ENCODE measurements around the gene ZFYVE16. TPM values are rescaled to one million over a fixed set of nuclear protein-coding genes. Genes with fewer than 3 reads are reported as not detected.
"Not testable (repeated sequence)": the region's sequence is repeated elsewhere in the genome, so short reads cannot be mapped to it uniquely, and the experiment has no call there.

ZFYVE16 gene
- total RNA-seq, 4 donors from 2014 or later = 18.2 to 32.2 (median 28.8) TPM

DNA sequence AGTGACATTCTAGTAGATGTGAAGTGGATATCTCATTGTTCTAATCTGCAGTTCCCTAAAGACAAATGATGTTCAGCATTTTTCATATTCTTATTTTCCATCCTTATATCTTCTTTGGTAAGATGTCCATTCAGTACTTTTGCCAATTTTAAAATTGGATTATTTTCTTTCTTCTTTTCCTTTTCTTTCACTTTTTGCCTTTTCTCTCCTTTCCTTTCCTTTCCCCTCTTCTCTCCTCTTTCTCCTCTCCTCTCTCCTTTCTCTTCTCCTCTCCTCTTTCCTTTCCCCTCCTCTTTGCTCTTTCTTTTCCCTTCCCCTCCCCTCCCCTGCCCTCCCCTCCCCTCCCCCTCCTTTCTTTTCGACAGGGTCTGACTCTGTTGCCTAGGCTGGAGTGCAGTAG, 10.1 kb downstream of the ZFYVE16 start:
- no peak overlapping the region for H3K4me3 ChIP-seq
- no peaks in the 10 kb centered on the region for H3K36me3 ChIP-seq
- no peaks in the 10 kb centered on the region for H3K4me1 ChIP-seq
- DNase-seq = no peak
- TF ChIP-seq, protein P1, sequence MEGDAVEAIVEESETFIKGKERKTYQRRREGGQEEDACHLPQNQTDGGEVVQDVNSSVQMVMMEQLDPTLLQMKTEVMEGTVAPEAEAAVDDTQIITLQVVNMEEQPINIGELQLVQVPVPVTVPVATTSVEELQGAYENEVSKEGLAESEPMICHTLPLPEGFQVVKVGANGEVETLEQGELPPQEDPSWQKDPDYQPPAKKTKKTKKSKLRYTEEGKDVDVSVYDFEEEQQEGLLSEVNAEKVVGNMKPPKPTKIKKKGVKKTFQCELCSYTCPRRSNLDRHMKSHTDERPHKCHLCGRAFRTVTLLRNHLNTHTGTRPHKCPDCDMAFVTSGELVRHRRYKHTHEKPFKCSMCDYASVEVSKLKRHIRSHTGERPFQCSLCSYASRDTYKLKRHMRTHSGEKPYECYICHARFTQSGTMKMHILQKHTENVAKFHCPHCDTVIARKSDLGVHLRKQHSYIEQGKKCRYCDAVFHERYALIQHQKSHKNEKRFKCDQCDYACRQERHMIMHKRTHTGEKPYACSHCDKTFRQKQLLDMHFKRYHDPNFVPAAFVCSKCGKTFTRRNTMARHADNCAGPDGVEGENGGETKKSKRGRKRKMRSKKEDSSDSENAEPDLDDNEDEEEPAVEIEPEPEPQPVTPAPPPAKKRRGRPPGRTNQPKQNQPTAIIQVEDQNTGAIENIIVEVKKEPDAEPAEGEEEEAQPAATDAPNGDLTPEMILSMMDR (IDR thresholded peaks at IDR 0.05) = no peak
- H3K27me3 ChIP-seq = no peaks in the 10 kb centered on the region
- H3K27ac ChIP-seq = no peak overlapping the region
- H3K9me3 ChIP-seq = peaks cover 0 to 2% (median 0%) of the 10 kb centered on the region in 4 donors

DNA sequence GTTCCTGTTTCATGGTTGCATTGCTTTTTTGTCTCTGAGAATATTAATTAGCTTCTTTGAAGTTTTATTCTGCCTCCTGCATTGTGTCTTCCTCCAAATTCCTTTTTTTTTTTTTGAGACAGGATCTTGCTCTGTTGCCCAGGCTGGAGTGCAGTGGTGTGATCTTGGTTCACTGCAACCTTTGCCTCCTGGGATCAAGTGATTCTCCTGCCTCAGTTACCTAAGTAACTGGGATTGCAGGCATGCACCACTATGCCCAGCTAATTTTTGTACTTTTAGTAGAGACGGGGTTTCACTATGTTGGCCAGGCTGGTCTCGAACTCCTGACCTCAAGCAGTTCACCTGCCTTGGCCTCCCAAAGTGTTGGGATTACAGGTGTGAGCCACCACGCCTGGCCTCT, 16.5 kb downstream of the ZFYVE16 start:
- H3K4me3 ChIP-seq, H3K27ac ChIP-seq, H3K9me3 ChIP-seq, H3K4me1 ChIP-seq, H3K36me3 ChIP-seq, DNase-seq, H3K27me3 ChIP-seq: not testable (repeated sequence)

DNA sequence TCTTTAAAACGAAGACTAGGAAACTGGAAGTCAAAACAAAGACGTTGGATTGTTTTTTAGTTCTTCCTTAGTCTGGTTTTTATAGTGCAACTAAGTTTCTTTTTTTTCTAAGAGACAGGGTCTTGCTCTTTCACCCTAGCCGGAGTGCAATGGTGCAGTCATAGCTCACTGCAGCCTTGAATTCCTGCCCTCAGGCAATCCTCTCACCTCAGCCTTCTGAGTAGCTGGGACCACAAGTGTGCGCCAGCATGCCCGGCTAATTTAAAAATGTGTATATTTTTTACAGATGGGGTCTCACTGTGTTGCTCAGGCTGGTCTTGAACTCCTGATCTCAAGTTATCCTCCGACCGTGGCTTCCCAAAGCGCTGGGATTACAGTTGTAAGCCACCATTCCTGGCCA, 27.6 kb downstream of the ZFYVE16 start:
- DNase-seq = no peak
- H3K9me3 ChIP-seq = no peaks in the 10 kb centered on the region
- H3K36me3 ChIP-seq = peaks cover 0 to 47% (median 0%) of the 10 kb centered on the region in 3 donors
- no peaks in the 10 kb centered on the region for H3K27me3 ChIP-seq
- H3K27ac ChIP-seq = no peak overlapping the region
- H3K4me1 ChIP-seq = no peaks in the 10 kb centered on the region
- no peak overlapping the region for H3K4me3 ChIP-seq
- TF ChIP-seq, protein P1 (IDR thresholded peaks at IDR 0.05) = no peak
- TF ChIP-seq POLR2A (IDR thresholded peaks at IDR 0.05) = no peak

DNA sequence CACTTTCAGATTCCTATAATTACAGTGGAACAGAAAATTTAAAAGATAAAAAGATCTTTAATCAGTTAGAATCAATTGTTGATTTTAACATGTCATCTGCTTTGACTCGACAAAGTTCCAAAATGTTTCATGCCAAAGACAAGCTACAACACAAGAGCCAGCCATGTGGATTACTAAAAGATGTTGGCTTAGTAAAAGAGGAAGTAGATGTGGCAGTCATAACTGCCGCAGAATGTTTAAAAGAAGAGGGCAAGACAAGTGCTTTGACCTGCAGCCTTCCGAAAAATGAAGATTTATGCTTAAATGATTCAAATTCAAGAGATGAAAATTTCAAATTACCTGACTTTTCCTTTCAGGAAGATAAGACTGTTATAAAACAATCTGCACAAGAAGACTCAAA, 29.5 kb downstream of the ZFYVE16 start:
- no peak for DNase-seq
- H3K4me1 ChIP-seq = no peaks in the 10 kb centered on the region
- H3K27ac ChIP-seq = no peak overlapping the region
- H3K9me3 ChIP-seq = no peaks in the 10 kb centered on the region
- no peak overlapping the region for H3K4me3 ChIP-seq
- H3K27me3 ChIP-seq = no peaks in the 10 kb centered on the region
- H3K36me3 ChIP-seq = peaks cover 0 to 54% (median 0%) of the 10 kb centered on the region in 3 donors
- no peak for TF ChIP-seq POLR2A (IDR thresholded peaks at IDR 0.05)
- TF ChIP-seq, protein P1 (IDR thresholded peaks at IDR 0.05) = no peak

DNA sequence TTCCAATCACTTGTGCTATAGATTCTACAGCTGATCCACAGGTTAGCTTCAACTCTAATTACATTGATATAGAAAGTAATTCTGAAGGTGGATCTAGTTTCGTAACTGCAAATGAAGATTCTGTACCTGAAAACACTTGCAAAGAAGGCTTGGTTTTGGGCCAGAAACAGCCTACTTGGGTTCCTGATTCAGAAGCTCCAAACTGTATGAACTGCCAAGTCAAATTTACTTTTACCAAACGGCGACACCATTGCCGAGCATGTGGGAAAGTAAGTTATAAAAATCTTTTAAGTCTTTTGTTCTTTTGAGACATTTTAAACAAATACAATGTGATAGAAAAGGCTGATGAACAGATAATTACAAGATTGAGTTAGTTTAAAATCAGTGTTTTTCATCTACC, 30.9 kb downstream of the ZFYVE16 start:
- H3K36me3 ChIP-seq = peaks cover 0 to 66% (median 0%) of the 10 kb centered on the region in 3 donors
- H3K27me3 ChIP-seq = no peaks in the 10 kb centered on the region
- no peak overlapping the region for H3K4me3 ChIP-seq
- no peaks in the 10 kb centered on the region for H3K9me3 ChIP-seq
- H3K27ac ChIP-seq = no peak overlapping the region
- no peaks in the 10 kb centered on the region for H3K4me1 ChIP-seq
- DNase-seq = no peak
- TF ChIP-seq, protein P1 (IDR thresholded peaks at IDR 0.05) = no peak

DNA sequence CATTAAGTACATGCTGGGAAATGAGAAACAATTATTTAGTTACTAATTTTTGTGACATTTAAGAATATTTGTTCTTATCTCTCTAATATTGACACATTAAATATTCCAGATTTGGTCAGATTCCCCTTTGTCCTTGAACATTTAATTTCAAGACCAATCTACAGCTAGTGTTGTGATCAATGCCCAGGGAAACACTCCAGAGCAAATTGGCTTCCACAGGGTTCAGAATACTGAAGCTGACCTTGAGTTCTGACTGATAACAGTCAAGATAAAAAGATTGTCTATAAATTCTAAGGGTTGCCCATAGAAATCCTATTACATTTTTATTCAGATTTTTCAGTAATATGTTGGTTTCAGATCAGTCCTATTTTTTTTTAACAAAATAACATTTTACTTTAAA, 31.3 kb downstream of the ZFYVE16 start:
- DNase-seq = no peak
- Histone ChIP-seq H3K36me3 (peaks cover 0 to 71% (median 0%) of the 10 kb centered on the region in 3 donors), H3K27me3 (no peaks in the 10 kb centered on the region), H3K4me1 (no peaks in the 10 kb centered on the region), H3K9me3 (no peaks in the 10 kb centered on the region), H3K4me3 (no peak overlapping the region), H3K27ac (no peak overlapping the region)
- TF ChIP-seq POLR2A (IDR thresholded peaks at IDR 0.05) = no peak
- TF ChIP-seq, protein P1 (IDR thresholded peaks at IDR 0.05) = no peak

All from Peyer's patch (tissue), 4 donors.